ENCODE data around the gene BAK1.

- TF ChIP-seq CTCF (conservative IDR thresholded peaks at IDR 0.05; ENCODE audit: low read depth, low read length) (no peak), EZH2 (IDR thresholded peaks at IDR 0.05; ENCODE audit: low read length, unreplicated experiment) (no peak), EZH2phosphoT487 (IDR thresholded peaks at IDR 0.05; ENCODE audit: borderline replicate concordance, low read length) (no peak)
These were observed 37.0 kb downstream of the BAK1 start for GRCh38 chr6:33543116-33543515.

Measured in PC-3 (cell line).